OCI-LY1 (cell line): ENCODE data around the gene LRIT2.

Source experiments
- EZH2 ChIP-seq: fragments of 200-600 bp; sonication (generic), shearing (Covaris generic); IDR thresholded peaks from 2 replicates; pipeline ENCODE4 v1.8.0; 2017; ENCODE audit warnings: borderline replicate concordance, mixed run types, mild to moderate bottlenecking, antibody characterized with exemption, low read length, moderate library complexity, mixed read lengths
- TF ChIP-seq, protein P1 (sequence below): fragments of 200-600 bp; sonication (generic), shearing (Covaris generic); IDR thresholded peaks from 2 replicates; pipeline ENCODE4 v1.5.1; 2017; ENCODE audit warnings: mild to moderate bottlenecking, antibody characterized with exemption, low read length, moderate library complexity, mixed read lengths

DNA sequence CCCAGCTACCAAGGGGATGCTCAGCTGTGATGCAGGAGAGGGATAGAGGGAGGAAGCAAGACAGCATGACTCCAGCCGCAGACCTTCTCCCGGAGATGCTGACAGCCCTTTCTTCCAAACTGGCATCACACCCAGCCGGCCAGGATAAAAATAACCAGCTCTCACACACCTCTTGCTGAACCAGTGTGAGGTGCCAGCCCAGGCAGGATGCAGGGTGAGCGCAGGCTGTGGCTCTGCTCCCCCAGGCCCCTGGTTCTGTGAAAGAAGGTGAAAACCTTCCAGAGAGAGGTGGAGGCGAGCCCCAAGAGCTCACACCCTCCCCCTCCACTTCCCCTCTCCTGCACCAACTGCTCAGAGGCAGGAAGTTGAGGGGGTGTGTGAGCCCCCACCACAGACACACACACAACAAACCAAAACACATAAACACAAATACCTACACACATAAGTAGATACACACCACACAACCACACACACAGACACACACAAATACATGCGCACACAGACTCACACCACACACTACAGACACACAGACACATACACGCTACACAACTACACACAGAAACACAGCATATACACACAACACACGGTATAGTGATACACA lies 47.7 kb downstream of the LRIT2 start:
- TF ChIP-seq, protein P1, sequence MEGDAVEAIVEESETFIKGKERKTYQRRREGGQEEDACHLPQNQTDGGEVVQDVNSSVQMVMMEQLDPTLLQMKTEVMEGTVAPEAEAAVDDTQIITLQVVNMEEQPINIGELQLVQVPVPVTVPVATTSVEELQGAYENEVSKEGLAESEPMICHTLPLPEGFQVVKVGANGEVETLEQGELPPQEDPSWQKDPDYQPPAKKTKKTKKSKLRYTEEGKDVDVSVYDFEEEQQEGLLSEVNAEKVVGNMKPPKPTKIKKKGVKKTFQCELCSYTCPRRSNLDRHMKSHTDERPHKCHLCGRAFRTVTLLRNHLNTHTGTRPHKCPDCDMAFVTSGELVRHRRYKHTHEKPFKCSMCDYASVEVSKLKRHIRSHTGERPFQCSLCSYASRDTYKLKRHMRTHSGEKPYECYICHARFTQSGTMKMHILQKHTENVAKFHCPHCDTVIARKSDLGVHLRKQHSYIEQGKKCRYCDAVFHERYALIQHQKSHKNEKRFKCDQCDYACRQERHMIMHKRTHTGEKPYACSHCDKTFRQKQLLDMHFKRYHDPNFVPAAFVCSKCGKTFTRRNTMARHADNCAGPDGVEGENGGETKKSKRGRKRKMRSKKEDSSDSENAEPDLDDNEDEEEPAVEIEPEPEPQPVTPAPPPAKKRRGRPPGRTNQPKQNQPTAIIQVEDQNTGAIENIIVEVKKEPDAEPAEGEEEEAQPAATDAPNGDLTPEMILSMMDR, result no peak
- TF ChIP-seq EZH2, result no peak
